Central memory CD4-positive, alpha-beta T cell (primary cell): ENCODE results near the gene VTN.
A peak's percentile ranks its signal among the peaks of the same experiment; 100 is the strongest.

ENCODE experiments used
- DNase-seq: peaks from one replicate; pipeline ENCODE4 v3.0.0; 2022

Gene VTN

GRCh38 chr17:28395426-28395825 lies 25.3 kb upstream of the VTN start:
- no peak for DNase-seq

- DNase-seq: no peak
Observed at GRCh38 chr17:28394337-28395116, 24.4 kb upstream of the VTN start.

- DNase-seq: no peak
Observed at GRCh38 chr17:28392491-28392890, 22.4 kb upstream of the VTN start.

GRCh38 chr17:28391401-28391800 lies 21.3 kb upstream of the VTN start:
- DNase-seq: no peak

GRCh38 chr17:28390984-28391383 lies 20.9 kb upstream of the VTN start:
- DNase-seq: no peak

GRCh38 chr17:28390563-28390962 lies 20.5 kb upstream of the VTN start:
- no peak for DNase-seq

- no peak for DNase-seq
Observed at GRCh38 chr17:28390141-28390540, 20.0 kb upstream of the VTN start.

- DNase-seq: no peak
Observed at GRCh38 chr17:28388106-28388505, 18.0 kb upstream of the VTN start.

GRCh38 chr17:28386391-28386790 lies 16.3 kb upstream of the VTN start:
- DNase-seq: no peak

GRCh38 chr17:28385406-28385805 lies 15.3 kb upstream of the VTN start:
- DNase-seq: no peak

GRCh38 chr17:28385037-28385400 lies 14.9 kb upstream of the VTN start:
- no peak for DNase-seq

GRCh38 chr17:28384281-28385036 lies 14.4 kb upstream of the VTN start:
- DNase-seq: peak; percentile 56

- DNase-seq: no peak
Observed at GRCh38 chr17:28381141-28381825, 11.2 kb upstream of the VTN start.

- DNase-seq: no peak
Observed at GRCh38 chr17:28379814-28380801, 10.0 kb upstream of the VTN start.

- DNase-seq: no peak
Observed at GRCh38 chr17:28372945-28373274, 2.8 kb upstream of the VTN start.

- no peak for DNase-seq
Observed at GRCh38 chr17:28372203-28372944, 2.3 kb upstream of the VTN start.

GRCh38 chr17:28371245-28372202 lies 1.4 kb upstream of the VTN start, which contains the start of gene SARM1:
Gene SARM1, plus strand, starts transcription at chr17:28371694. Its CDS starts 339 bp downstream, at chr17:28372033.
- DNase-seq: peak; percentile 72

GRCh38 chr17:28370744-28371103 lies 617 bp upstream of the VTN start:
- no peak for DNase-seq

GRCh38 chr17:28369684-28370034 lies 448 bp downstream of the VTN start:
- no peak for DNase-seq

- DNase-seq: no peak
Observed at GRCh38 chr17:28368915-28369683, 1.0 kb downstream of the VTN start.
